ENCODE data around the gene KRTAP12-3. TPM values are rescaled to one million over a fixed set of nuclear protein-coding genes. Genes with fewer than 3 reads are reported as not detected.
"Not testable (repeated sequence)": the region's sequence is repeated elsewhere in the genome, so short reads cannot be mapped to it uniquely, and the experiment has no call there.

KRTAP12-3 gene
- polyA plus RNA-seq, 1 donor from 2014 or later: not detected

- H3K9me2 ChIP-seq (ENCODE audit: insufficient read depth, low read length): no peaks in the 10 kb centered on the region
- no peaks in the 10 kb centered on the region for H3K27me3 ChIP-seq (ENCODE audit: insufficient read depth, low read depth, low read length)
- H3K79me2 ChIP-seq (replicated peaks; ENCODE audit: insufficient read depth, low read length): no peaks in the 10 kb centered on the region
- no peaks in the 10 kb centered on the region for H4K20me1 ChIP-seq (ENCODE audit: insufficient read depth)
- H3K4me2 ChIP-seq (ENCODE audit: low read length): no peak overlapping the region
- no peaks in the 10 kb centered on the region for H3F3A ChIP-seq (ENCODE audit: insufficient read depth, low read length, poor library complexity, severe bottlenecking)
- no peak overlapping the region for H3K4me3 ChIP-seq (ENCODE audit: low read length)
- H3K36me3 ChIP-seq (ENCODE audit: insufficient read depth, low read length): no peaks in the 10 kb centered on the region
- no peak overlapping the region for H2AFZ ChIP-seq (ENCODE audit: low read depth, low read length)
- peaks cover 7% of the 10 kb centered on the region for H3K9me3 ChIP-seq (ENCODE audit: low read length)
- H3K27ac ChIP-seq (ENCODE audit: low read length): no peak overlapping the region
- no peak for TF ChIP-seq RAD21 (conservative IDR thresholded peaks at IDR 0.05)
- no peak for TF ChIP-seq MXI1 (conservative IDR thresholded peaks at IDR 0.05; ENCODE audit: poor library complexity, severe bottlenecking)
- TF ChIP-seq EZH2 (IDR thresholded peaks at IDR 0.05; ENCODE audit: borderline replicate concordance, insufficient read depth, low read length, poor library complexity, severe bottlenecking): no peak
- TF ChIP-seq TAF1 (IDR thresholded peaks at IDR 0.05; ENCODE audit: low read depth): no peak
- TF ChIP-seq POLR2AphosphoS5 (IDR thresholded peaks at IDR 0.05): no peak
- no peak for TF ChIP-seq EP300 (conservative IDR thresholded peaks at IDR 0.05; ENCODE audit: poor library complexity, severe bottlenecking)
- TF ChIP-seq CTCF (IDR thresholded peaks at IDR 0.05; ENCODE audit: poor library complexity, severe bottlenecking): no peak
- H3K9ac ChIP-seq (ENCODE audit: low read length): no peak overlapping the region
These were observed 21.3 kb upstream of the KRTAP12-3 start for GRCh38 chr21:44636209-44637017.

- no peaks in the 10 kb centered on the region for H3K36me3 ChIP-seq (ENCODE audit: insufficient read depth, low read length)
- no peaks in the 10 kb centered on the region for H3K79me2 ChIP-seq (replicated peaks; ENCODE audit: insufficient read depth, low read length)
- no peak within 1 kb of the TSS for H2AFZ ChIP-seq (ENCODE audit: low read depth, low read length)
- no peak within 1 kb of the TSS for H3K9ac ChIP-seq (ENCODE audit: low read length)
- no peaks in the 10 kb centered on the region for H3F3A ChIP-seq (ENCODE audit: insufficient read depth, low read length, poor library complexity, severe bottlenecking)
- H4K20me1 ChIP-seq (ENCODE audit: insufficient read depth): no peaks in the 10 kb centered on the region
- H3K27ac ChIP-seq (ENCODE audit: low read length): no peak within 1 kb of the TSS
- H3K4me2 ChIP-seq (ENCODE audit: low read length): no peak within 1 kb of the TSS
- no peak for TF ChIP-seq EP300 (conservative IDR thresholded peaks at IDR 0.05; ENCODE audit: poor library complexity, severe bottlenecking)
- TF ChIP-seq REST (IDR thresholded peaks at IDR 0.05; ENCODE audit: borderline replicate concordance): no peak
- no peak for TF ChIP-seq SMC3 (conservative IDR thresholded peaks at IDR 0.05; ENCODE audit: poor library complexity)
- no peak for TF ChIP-seq CTCF (IDR thresholded peaks at IDR 0.05; ENCODE audit: poor library complexity, severe bottlenecking)
- TF ChIP-seq POLR2AphosphoS5 (IDR thresholded peaks at IDR 0.05): no peak
- TF ChIP-seq MXI1 (conservative IDR thresholded peaks at IDR 0.05; ENCODE audit: poor library complexity, severe bottlenecking): no peak
- no peak for TF ChIP-seq EZH2 (IDR thresholded peaks at IDR 0.05; ENCODE audit: borderline replicate concordance, insufficient read depth, low read length, poor library complexity, severe bottlenecking)
- TF ChIP-seq TAF1 (IDR thresholded peaks at IDR 0.05; ENCODE audit: low read depth): no peak
- no peak for TF ChIP-seq RAD21 (conservative IDR thresholded peaks at IDR 0.05)
- no peak within 1 kb of the TSS for H3K4me3 ChIP-seq (ENCODE audit: low read length)
- H3K27me3 ChIP-seq (ENCODE audit: insufficient read depth, low read depth, low read length): no peaks in the 10 kb centered on the region
- H3K9me2 ChIP-seq (ENCODE audit: insufficient read depth, low read length): no peaks in the 10 kb centered on the region
- peaks cover 7% of the 10 kb centered on the region for H3K9me3 ChIP-seq (ENCODE audit: low read length)
These were observed 20.5 kb upstream of the KRTAP12-3 start, which contains the start of gene KRTAP10-10 for GRCh38 chr21:44637018-44637850. KRTAP10-10 (plus strand) TSS chr21:44637356; CDS start chr21:44637418, 62 bp downstream.

DNA sequence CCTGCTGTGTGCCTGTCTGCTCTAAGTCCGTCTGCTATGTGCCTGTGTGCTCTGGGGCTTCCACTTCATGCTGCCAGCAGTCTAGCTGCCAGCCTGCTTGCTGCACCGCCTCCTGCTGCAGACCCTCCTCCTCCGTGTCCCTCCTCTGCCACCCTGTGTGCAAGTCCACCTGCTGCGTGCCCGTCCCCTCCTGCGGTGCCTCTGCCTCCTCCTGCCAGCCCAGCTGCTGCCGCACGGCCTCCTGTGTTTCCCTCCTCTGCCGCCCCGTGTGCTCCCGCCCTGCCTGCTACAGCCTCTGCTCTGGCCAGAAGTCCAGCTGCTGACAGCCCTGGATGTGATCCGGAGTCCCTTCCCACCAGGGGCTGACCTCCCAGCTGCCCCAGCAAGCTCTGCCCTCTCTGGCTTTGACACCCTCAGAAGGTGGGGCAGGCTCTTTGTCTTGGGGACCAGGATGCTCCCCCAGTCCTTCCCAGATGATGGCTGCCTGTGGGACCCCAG is 19.8 kb upstream of the KRTAP12-3 start:
- not testable (repeated sequence) for H4K20me1 ChIP-seq (ENCODE audit: insufficient read depth); H2AFZ ChIP-seq (ENCODE audit: low read depth, low read length)

More for the DNA sequence above, 19.8 kb upstream of the KRTAP12-3 start:
- not testable (repeated sequence) for H3K4me2 ChIP-seq (ENCODE audit: low read length); H3F3A ChIP-seq (ENCODE audit: insufficient read depth, low read length, poor library complexity, severe bottlenecking); H3K9ac ChIP-seq (ENCODE audit: low read length); H3K27ac ChIP-seq (ENCODE audit: low read length); H3K9me2 ChIP-seq (ENCODE audit: insufficient read depth, low read length); H3K36me3 ChIP-seq (ENCODE audit: insufficient read depth, low read length); H3K27me3 ChIP-seq (ENCODE audit: insufficient read depth, low read depth, low read length); H3K9me3 ChIP-seq (ENCODE audit: low read length); H3K4me3 ChIP-seq (ENCODE audit: low read length); H3K79me2 ChIP-seq (replicated peaks; ENCODE audit: insufficient read depth, low read length)

Data from neural cell (in vitro differentiated cells).